Liver (tissue), 3 donors: ENCODE measurements around the gene TCHP.

Experiments
- GABPA ChIP-seq, 2 donors: IDR thresholded peaks in 1 of 2; conservative IDR thresholded peaks in 1 of 2; 2 replicates each; pipeline ENCODE4 v1.6.1; 2016; ENCODE audit warnings: antibody characterized with exemption in 2 of 2, mild to moderate bottlenecking in 1 of 2, moderate library complexity in 1 of 2
- HNF4G ChIP-seq: IDR thresholded peaks from 2 replicates; pipeline ENCODE4 v1.6.1; 2016; ENCODE audit warnings: antibody characterized with exemption
- REST ChIP-seq: IDR thresholded peaks from 2 replicates; pipeline ENCODE4 v1.6.1; 2016; ENCODE audit warnings: antibody characterized with exemption, mild to moderate bottlenecking
- TAF1 ChIP-seq: conservative IDR thresholded peaks from 2 replicates; pipeline ENCODE4 v1.6.1; 2016; ENCODE audit warnings: antibody characterized with exemption, mild to moderate bottlenecking
- YY1 ChIP-seq: IDR thresholded peaks from 2 replicates; pipeline ENCODE4 v1.6.1; 2016; ENCODE audit warnings: antibody characterized with exemption, mild to moderate bottlenecking
- TF ChIP-seq, protein P1 (sequence below): fragments of 150-350 bp; IDR thresholded peaks from 2 replicates; pipeline ENCODE4 v1.5.1; 2017; ENCODE audit warnings: improper control_type of control experiment, low read depth, low read length; ENCODE audit not compliant: missing input control
- TF ChIP-seq, protein P2 (sequence below): IDR thresholded peaks from 2 replicates; pipeline ENCODE4 v1.6.1; 2016; ENCODE audit warnings: antibody characterized with exemption
- donor health status: healthy.
- donor health status: healthy.

DNA sequence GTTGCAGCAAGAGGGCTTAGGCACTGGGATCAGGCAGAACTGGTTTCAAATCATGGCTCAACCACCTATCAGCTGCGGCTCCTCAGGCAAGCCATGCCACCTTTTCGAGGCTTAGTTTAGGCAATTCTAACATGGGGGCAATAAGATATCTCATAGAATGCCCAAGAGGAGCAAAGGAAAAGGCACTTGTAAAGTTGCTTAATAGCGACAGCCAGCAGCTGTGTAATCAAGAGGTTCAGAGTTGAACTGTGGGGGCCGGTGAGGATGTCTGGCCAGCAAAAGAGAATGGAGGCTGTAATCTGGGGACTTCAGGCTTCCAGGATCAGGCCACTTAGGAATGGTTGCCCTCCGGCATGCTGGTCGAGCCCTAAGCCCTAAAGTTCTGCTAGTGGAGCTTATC, 3.0 kb upstream of the TCHP start:
- TF ChIP-seq, protein P1, sequence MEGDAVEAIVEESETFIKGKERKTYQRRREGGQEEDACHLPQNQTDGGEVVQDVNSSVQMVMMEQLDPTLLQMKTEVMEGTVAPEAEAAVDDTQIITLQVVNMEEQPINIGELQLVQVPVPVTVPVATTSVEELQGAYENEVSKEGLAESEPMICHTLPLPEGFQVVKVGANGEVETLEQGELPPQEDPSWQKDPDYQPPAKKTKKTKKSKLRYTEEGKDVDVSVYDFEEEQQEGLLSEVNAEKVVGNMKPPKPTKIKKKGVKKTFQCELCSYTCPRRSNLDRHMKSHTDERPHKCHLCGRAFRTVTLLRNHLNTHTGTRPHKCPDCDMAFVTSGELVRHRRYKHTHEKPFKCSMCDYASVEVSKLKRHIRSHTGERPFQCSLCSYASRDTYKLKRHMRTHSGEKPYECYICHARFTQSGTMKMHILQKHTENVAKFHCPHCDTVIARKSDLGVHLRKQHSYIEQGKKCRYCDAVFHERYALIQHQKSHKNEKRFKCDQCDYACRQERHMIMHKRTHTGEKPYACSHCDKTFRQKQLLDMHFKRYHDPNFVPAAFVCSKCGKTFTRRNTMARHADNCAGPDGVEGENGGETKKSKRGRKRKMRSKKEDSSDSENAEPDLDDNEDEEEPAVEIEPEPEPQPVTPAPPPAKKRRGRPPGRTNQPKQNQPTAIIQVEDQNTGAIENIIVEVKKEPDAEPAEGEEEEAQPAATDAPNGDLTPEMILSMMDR, result no peak
- no peak for TF ChIP-seq TAF1
- no peak for TF ChIP-seq GABPA (IDR thresholded peaks at IDR 0.05 in 1 of 2, conservative IDR thresholded peaks at IDR 0.05 in 1 of 2)
- TF ChIP-seq, protein P2, sequence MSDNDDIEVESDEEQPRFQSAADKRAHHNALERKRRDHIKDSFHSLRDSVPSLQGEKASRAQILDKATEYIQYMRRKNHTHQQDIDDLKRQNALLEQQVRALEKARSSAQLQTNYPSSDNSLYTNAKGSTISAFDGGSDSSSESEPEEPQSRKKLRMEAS, result no peak
- no peak for TF ChIP-seq HNF4G
- no peak for TF ChIP-seq REST
- no peak for TF ChIP-seq YY1
